ENCODE results near the gene GNE.

GNE gene

DNA sequence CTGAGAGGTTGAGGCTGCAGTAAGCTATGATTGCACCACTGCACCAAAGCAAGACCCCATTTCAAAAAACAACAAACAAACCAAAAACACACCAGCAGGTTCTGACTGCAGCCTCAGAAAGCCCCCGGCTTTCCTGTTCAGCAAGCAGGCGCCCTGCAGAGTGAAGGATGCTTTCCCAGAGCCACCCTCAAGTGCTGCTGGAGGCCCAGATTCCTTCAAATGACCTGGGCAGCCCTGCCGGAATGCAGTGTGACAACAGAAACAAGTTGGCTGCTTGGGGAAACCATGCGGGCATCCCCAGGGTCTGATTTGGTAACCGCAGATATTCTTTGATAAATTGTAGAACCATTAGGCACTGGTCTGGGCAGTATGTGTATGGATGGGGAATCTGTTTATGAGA is 35.7 kb upstream of the GNE start:
- Histone ChIP-seq H3K4ac (ENCODE audit: low read length) (no peak overlapping the region), H2BK12ac (ENCODE audit: low read length) (no peak overlapping the region), H4K8ac (ENCODE audit: low read depth, low read length) (no peak overlapping the region), H3K79me1 (ENCODE audit: low read depth, low read length) (no peaks in the 10 kb centered on the region), H3K14ac (ENCODE audit: low read length) (peak overlapping the region; percentile 6), H2BK15ac (ENCODE audit: low read length) (no peak overlapping the region), H3K23ac (ENCODE audit: low read depth, low read length, poor library complexity) (no peak overlapping the region), H2BK120ac (ENCODE audit: low read depth, low read length) (no peak overlapping the region), H3K36me3 (replicated peaks in 1 of 2; ENCODE audit: control insufficient read depth in 2 of 2, insufficient read depth in 2 of 2, low read length in 2 of 2) (no peaks in the 10 kb centered on the region), H3K4me2 (ENCODE audit: insufficient read depth, low read length, poor library complexity, severe bottlenecking) (no peak overlapping the region), H2BK5ac (ENCODE audit: low read length) (no peak overlapping the region), H2AK5ac (ENCODE audit: low read depth, low read length) (no peak overlapping the region), H3K18ac (ENCODE audit: low read length) (peak overlapping the region; percentile 53), H3K4me3 (ENCODE audit: low read length in 2 of 2) (no peak overlapping the region), H3K4me1 (ENCODE audit: control insufficient read depth in 2 of 2, insufficient read depth in 1 of 2, low read depth in 1 of 2, low read length in 2 of 2) (peaks cover 0 to 4% of the 10 kb centered on the region in 2 donors), H3K9me3 (replicated peaks in 1 of 2; ENCODE audit: control insufficient read depth in 2 of 2, insufficient read depth in 1 of 2, low read depth in 1 of 2, low read length in 2 of 2) (no peaks in the 10 kb centered on the region), H2AFZ (ENCODE audit: low read length) (no peak overlapping the region), H4K91ac (ENCODE audit: low read depth, low read length, poor library complexity) (no peak overlapping the region), H3K9ac (ENCODE audit: low read depth, low read length, poor library complexity) (no peak overlapping the region), H3K27me3 (ENCODE audit: control insufficient read depth in 3 of 3, insufficient read depth in 3 of 3, low read depth in 1 of 3, low read length in 3 of 3) (no peaks in the 10 kb centered on the region), H3K27ac (replicated peaks; ENCODE audit: low read length) (no peak overlapping the region)
- DNase-seq (ENCODE audit: low spot score), result no peak
- no CpG with 5 or more reads among the region's 5 CpGs for WGBS, 2 donors (ENCODE audit: extremely low coverage in 2 of 2, insufficient read length in 2 of 2, insufficient replicate concordance in 1 of 2)

DNA sequence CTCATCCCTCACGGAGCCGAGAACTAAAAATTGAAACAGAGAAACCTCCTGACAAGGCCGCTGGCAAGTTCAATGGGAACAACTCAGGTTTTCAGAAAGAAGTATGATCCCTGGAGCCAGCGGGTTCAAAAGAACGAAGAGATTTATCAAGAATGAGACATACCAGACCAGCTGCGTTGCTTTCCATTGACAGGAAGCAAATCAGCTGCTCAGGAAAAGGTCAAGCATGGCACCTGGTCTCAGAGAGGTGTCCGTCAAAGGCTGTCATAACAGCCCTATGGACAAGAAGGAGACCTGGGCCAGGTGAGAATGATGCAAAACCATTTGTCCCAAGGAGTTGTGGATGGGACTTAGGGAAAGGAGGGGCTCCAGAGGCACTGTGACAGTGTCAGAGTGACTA is 34.9 kb upstream of the GNE start:
- no peak for DNase-seq (ENCODE audit: low spot score)
- no peak overlapping the region for H2BK120ac ChIP-seq (ENCODE audit: low read depth, low read length)
- H3K27me3 ChIP-seq (ENCODE audit: control insufficient read depth in 3 of 3, insufficient read depth in 3 of 3, low read depth in 1 of 3, low read length in 3 of 3), result no peaks in the 10 kb centered on the region
- H2BK5ac ChIP-seq (ENCODE audit: low read length), result no peak overlapping the region
- peak overlapping the region; percentile 81 for H3K23ac ChIP-seq (ENCODE audit: low read depth, low read length, poor library complexity)
- no peak overlapping the region for H3K4me2 ChIP-seq (ENCODE audit: insufficient read depth, low read length, poor library complexity, severe bottlenecking)
- H3K9ac ChIP-seq (ENCODE audit: low read depth, low read length, poor library complexity), result no peak overlapping the region
- no peak overlapping the region for H2BK12ac ChIP-seq (ENCODE audit: low read length)
- no peak overlapping the region for H3K4me3 ChIP-seq (ENCODE audit: low read length in 2 of 2)
- no peaks in the 10 kb centered on the region for H3K79me1 ChIP-seq (ENCODE audit: low read depth, low read length)
- no peak overlapping the region for H3K4ac ChIP-seq (ENCODE audit: low read length)
- no peak overlapping the region for H4K8ac ChIP-seq (ENCODE audit: low read depth, low read length)
- peaks cover 0 to 4% of the 10 kb centered on the region in 2 donors for H3K4me1 ChIP-seq (ENCODE audit: control insufficient read depth in 2 of 2, insufficient read depth in 1 of 2, low read depth in 1 of 2, low read length in 2 of 2)
- WGBS, 2 donors (ENCODE audit: extremely low coverage in 2 of 2, insufficient read length in 2 of 2, insufficient replicate concordance in 1 of 2), result no CpG with 5 or more reads among the region's 7 CpGs
- H3K9me3 ChIP-seq (replicated peaks in 1 of 2; ENCODE audit: control insufficient read depth in 2 of 2, insufficient read depth in 1 of 2, low read depth in 1 of 2, low read length in 2 of 2), result no peaks in the 10 kb centered on the region
- peak overlapping the region; percentile 27 for H2BK15ac ChIP-seq (ENCODE audit: low read length)
- H3K14ac ChIP-seq (ENCODE audit: low read length), result no peak overlapping the region
- no peak overlapping the region for H2AFZ ChIP-seq (ENCODE audit: low read length)
- H2AK5ac ChIP-seq (ENCODE audit: low read depth, low read length), result no peak overlapping the region
- H4K91ac ChIP-seq (ENCODE audit: low read depth, low read length, poor library complexity), result no peak overlapping the region
- no peak overlapping the region for H3K27ac ChIP-seq (replicated peaks; ENCODE audit: low read length)
- no peak overlapping the region for H3K18ac ChIP-seq (ENCODE audit: low read length)
- no peaks in the 10 kb centered on the region for H3K36me3 ChIP-seq (replicated peaks in 1 of 2; ENCODE audit: control insufficient read depth in 2 of 2, insufficient read depth in 2 of 2, low read length in 2 of 2)

DNA sequence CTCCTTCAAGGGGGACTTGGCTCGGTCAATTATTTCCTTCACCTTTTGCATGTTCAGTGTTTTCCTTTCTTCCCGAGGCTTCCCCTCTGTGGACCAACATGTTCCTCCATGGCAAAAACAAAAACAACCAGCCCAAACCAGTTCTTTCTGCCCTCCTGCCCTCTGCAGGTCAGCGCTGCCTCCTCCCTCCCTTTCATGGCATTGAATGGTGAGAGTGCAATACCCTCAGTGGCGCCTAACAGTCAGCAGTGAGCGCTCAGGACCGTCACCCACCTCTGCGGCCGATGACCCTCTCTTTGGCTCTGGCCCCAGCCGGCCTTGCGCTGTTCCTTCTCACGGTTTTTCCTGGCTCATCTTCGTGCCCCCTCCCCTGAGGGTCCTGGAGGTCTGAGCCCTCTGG is 34.4 kb upstream of the GNE start:
- Histone ChIP-seq H4K91ac (ENCODE audit: low read depth, low read length, poor library complexity) (no peak overlapping the region), H3K27ac (replicated peaks; ENCODE audit: low read length) (no peak overlapping the region), H3K79me1 (ENCODE audit: low read depth, low read length) (no peaks in the 10 kb centered on the region), H2AFZ (ENCODE audit: low read length) (peak overlapping the region; percentile 56), H4K8ac (ENCODE audit: low read depth, low read length) (no peak overlapping the region), H3K4me1 (ENCODE audit: control insufficient read depth in 2 of 2, insufficient read depth in 1 of 2, low read depth in 1 of 2, low read length in 2 of 2) (peaks cover 0 to 4% of the 10 kb centered on the region in 2 donors), H3K4ac (ENCODE audit: low read length) (no peak overlapping the region), H3K36me3 (replicated peaks in 1 of 2; ENCODE audit: control insufficient read depth in 2 of 2, insufficient read depth in 2 of 2, low read length in 2 of 2) (no peaks in the 10 kb centered on the region), H2BK12ac (ENCODE audit: low read length) (no peak overlapping the region), H3K9me3 (replicated peaks in 1 of 2; ENCODE audit: control insufficient read depth in 2 of 2, insufficient read depth in 1 of 2, low read depth in 1 of 2, low read length in 2 of 2) (no peaks in the 10 kb centered on the region), H2BK5ac (ENCODE audit: low read length) (no peak overlapping the region), H3K4me3 (ENCODE audit: low read length in 2 of 2) (no peak overlapping the region), H3K18ac (ENCODE audit: low read length) (peak overlapping the region; percentile 67), H3K27me3 (ENCODE audit: control insufficient read depth in 3 of 3, insufficient read depth in 3 of 3, low read depth in 1 of 3, low read length in 3 of 3) (no peaks in the 10 kb centered on the region), H3K14ac (ENCODE audit: low read length) (no peak overlapping the region), H2BK15ac (ENCODE audit: low read length) (peak overlapping the region; percentile 27), H3K23ac (ENCODE audit: low read depth, low read length, poor library complexity) (peak overlapping the region; percentile 81), H2BK120ac (ENCODE audit: low read depth, low read length) (no peak overlapping the region), H3K4me2 (ENCODE audit: insufficient read depth, low read length, poor library complexity, severe bottlenecking) (no peak overlapping the region), H2AK5ac (ENCODE audit: low read depth, low read length) (no peak overlapping the region), H3K9ac (ENCODE audit: low read depth, low read length, poor library complexity) (no peak overlapping the region)
- WGBS, 2 donors (ENCODE audit: extremely low coverage in 2 of 2, insufficient read length in 2 of 2, insufficient replicate concordance in 1 of 2), result no CpG with 5 or more reads among the region's 12 CpGs
- no peak for DNase-seq (ENCODE audit: low spot score)

DNA sequence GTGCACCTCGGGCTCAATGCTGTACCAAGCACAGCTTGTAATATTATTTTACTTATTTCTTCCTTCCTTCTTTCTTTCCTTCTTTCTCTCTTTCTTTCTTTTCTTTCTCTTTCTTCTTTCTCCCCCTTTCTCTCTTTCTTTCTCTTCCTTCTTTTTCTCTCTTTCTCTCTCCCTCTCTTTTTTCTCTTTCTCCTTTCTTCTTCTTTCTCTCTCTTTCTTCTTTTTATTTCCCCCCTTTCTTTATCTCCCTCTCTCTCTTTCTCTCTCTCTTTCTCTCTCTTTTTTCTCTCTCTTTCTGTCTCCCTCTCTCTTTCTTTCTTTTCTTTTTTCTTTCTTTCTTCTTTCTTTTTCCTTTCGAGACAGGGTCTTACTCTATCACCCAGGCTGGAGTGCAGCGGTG is 32.7 kb upstream of the GNE start:
- H3K27me3 ChIP-seq (ENCODE audit: control insufficient read depth in 3 of 3, insufficient read depth in 3 of 3, low read depth in 1 of 3, low read length in 3 of 3), result no peaks in the 10 kb centered on the region
- H3K27ac ChIP-seq (replicated peaks; ENCODE audit: low read length), result no peak overlapping the region
- no peak overlapping the region for H2BK120ac ChIP-seq (ENCODE audit: low read depth, low read length)
- no peaks in the 10 kb centered on the region for H3K79me1 ChIP-seq (ENCODE audit: low read depth, low read length)
- WGBS, 2 donors (ENCODE audit: extremely low coverage in 2 of 2, insufficient read length in 2 of 2, insufficient replicate concordance in 1 of 2), result no CpG with 5 or more reads among the region's 3 CpGs
- no peak overlapping the region for H3K9ac ChIP-seq (ENCODE audit: low read depth, low read length, poor library complexity)
- no peak for DNase-seq (ENCODE audit: low spot score)
- H2AK5ac ChIP-seq (ENCODE audit: low read depth, low read length), result no peak overlapping the region
- no peak overlapping the region for H4K91ac ChIP-seq (ENCODE audit: low read depth, low read length, poor library complexity)
- no peak overlapping the region for H3K4me3 ChIP-seq (ENCODE audit: low read length in 2 of 2)
- H2AFZ ChIP-seq (ENCODE audit: low read length), result no peak overlapping the region
- no peak overlapping the region for H2BK12ac ChIP-seq (ENCODE audit: low read length)
- H3K23ac ChIP-seq (ENCODE audit: low read depth, low read length, poor library complexity), result no peak overlapping the region
- H3K36me3 ChIP-seq (replicated peaks in 1 of 2; ENCODE audit: control insufficient read depth in 2 of 2, insufficient read depth in 2 of 2, low read length in 2 of 2), result no peaks in the 10 kb centered on the region
- no peak overlapping the region for H4K8ac ChIP-seq (ENCODE audit: low read depth, low read length)
- no peaks in the 10 kb centered on the region for H3K9me3 ChIP-seq (replicated peaks in 1 of 2; ENCODE audit: control insufficient read depth in 2 of 2, insufficient read depth in 1 of 2, low read depth in 1 of 2, low read length in 2 of 2)
- H3K4ac ChIP-seq (ENCODE audit: low read length), result no peak overlapping the region
- no peak overlapping the region for H3K4me2 ChIP-seq (ENCODE audit: insufficient read depth, low read length, poor library complexity, severe bottlenecking)
- no peak overlapping the region for H3K18ac ChIP-seq (ENCODE audit: low read length)
- H2BK5ac ChIP-seq (ENCODE audit: low read length), result no peak overlapping the region
- H3K4me1 ChIP-seq (ENCODE audit: control insufficient read depth in 2 of 2, insufficient read depth in 1 of 2, low read depth in 1 of 2, low read length in 2 of 2), result peaks cover 0 to 4% of the 10 kb centered on the region in 2 donors
- no peak overlapping the region for H3K14ac ChIP-seq (ENCODE audit: low read length)
- no peak overlapping the region for H2BK15ac ChIP-seq (ENCODE audit: low read length)

All from neuronal stem cell (in vitro differentiated cells).